IMR-90 (cell line): Measurements from ENCODE around the gene RNASE1. TPM values are rescaled to one million over a fixed set of nuclear protein-coding genes. Genes with fewer than 3 reads are reported as not detected.
"Not testable (repeated sequence)": the region's sequence is repeated elsewhere in the genome, so short reads cannot be mapped to it uniquely, and the experiment has no call there.

Source experiments
- ATAC-seq: fragments of 200-7000 bp; cut with Tn5 transposase; 2 replicates; pipeline ENCODE4 v1.9.1; 2020; ENCODE audit warnings: low read depth, mild to moderate bottlenecking, moderate library complexity
- BruUV-seq: library from RNA; stranded (reverse); fragments of 400-500 nt; replicated peaks from 2 replicates; lab custom pipeline; 2021; lab: Mats Ljungman, UMichigan
- CTCF ChIA-PET: fragments of 300-600 bp; formaldehyde crosslinking; extraction: SDS; loops from one replicate; lab custom pipeline; 2021; ENCODE audit warnings: antibody characterized with exemption; lab: Yijun Ruan, JAX
- POLR2A ChIA-PET: fragments of 300-600 bp; sonication (Branson Sonifier 250); formaldehyde crosslinking; loops from one replicate; lab custom pipeline; 2022; ENCODE audit warnings: antibody characterized with exemption; ENCODE audit not compliant: unreplicated experiment; lab: Charles Lee
- DNase-seq: peaks from one replicate; pipeline ENCODE4 v3.0.0; 2013
- H2AFZ ChIP-seq: replicated peaks from 2 replicates; pipeline ENCODE3; 2013; ENCODE audit warnings: low read length, mild to moderate bottlenecking; ENCODE audit not compliant: poor library complexity
- H2AK5ac ChIP-seq: 2 replicates; pipeline ENCODE4 v1.6.1; 2013; ENCODE audit warnings: low read depth, low read length, inconsistent platforms
- H2AK9ac ChIP-seq: replicated peaks from 2 replicates; pipeline ENCODE3; 2013; ENCODE audit warnings: mild to moderate bottlenecking, low read depth, low read length, moderate library complexity; ENCODE audit not compliant: poor library complexity
- H2BK120ac ChIP-seq: 2 replicates; pipeline ENCODE4 v1.6.1; 2013; ENCODE audit warnings: low read depth, low read length, inconsistent platforms
- H2BK15ac ChIP-seq: 3 replicates; pipeline ENCODE4 v1.6.1; 2013; ENCODE audit warnings: low read depth, low read length, inconsistent platforms
- H2BK20ac ChIP-seq: 2 replicates; pipeline ENCODE4 v1.6.1; 2013; ENCODE audit warnings: low read depth, mild to moderate bottlenecking, inconsistent platforms, low read length, moderate library complexity
- H2BK5ac ChIP-seq: 2 replicates; pipeline ENCODE4 v1.6.1; 2013; ENCODE audit warnings: mild to moderate bottlenecking, low read depth, low read length, inconsistent platforms; ENCODE audit not compliant: poor library complexity, severe bottlenecking
- H3K14ac ChIP-seq: replicated peaks from 2 replicates; pipeline ENCODE4 v1.6.1; 2013; ENCODE audit warnings: low read depth, low read length, inconsistent platforms
- H3K18ac ChIP-seq: 2 replicates; pipeline ENCODE4 v1.6.1; 2013; ENCODE audit warnings: low read depth, low read length, control low read depth
- H3K23ac ChIP-seq: 2 replicates; pipeline ENCODE4 v1.6.1; 2013; ENCODE audit warnings: low read depth, low read length, inconsistent platforms
- H3K27ac ChIP-seq: 2 replicates; pipeline ENCODE4 v1.5.1; 2013; ENCODE audit warnings: mild to moderate bottlenecking, control low read depth, low read length; ENCODE audit not compliant: insufficient read depth
- H3K27me3 ChIP-seq: 2 replicates; pipeline ENCODE4 v1.6.1; 2013; ENCODE audit warnings: low read length; ENCODE audit not compliant: control insufficient read depth, insufficient read depth
- H3K36me3 ChIP-seq: 2 replicates; pipeline ENCODE4 v1.6.1; 2013; ENCODE audit warnings: low read length, mixed read lengths; ENCODE audit not compliant: control insufficient read depth, insufficient read depth
- H3K4ac ChIP-seq: 2 replicates; pipeline ENCODE4 v1.6.1; 2013; ENCODE audit warnings: low read depth, low read length, inconsistent platforms
- H3K4me1 ChIP-seq: 2 replicates; pipeline ENCODE4 v1.6.1; 2013; ENCODE audit warnings: low read length, mixed read lengths; ENCODE audit not compliant: control insufficient read depth, insufficient read depth
- H3K4me2 ChIP-seq: 2 replicates; pipeline ENCODE4 v1.6.1; 2013; ENCODE audit warnings: low read depth, mild to moderate bottlenecking, control low read depth, low read length, moderate library complexity
- H3K4me3 ChIP-seq: 2 replicates; pipeline ENCODE4 v1.5.1; 2013; ENCODE audit warnings: low read depth, mild to moderate bottlenecking, control low read depth, low read length, moderate library complexity; ENCODE audit not compliant: insufficient read depth
- H3K56ac ChIP-seq: 2 replicates; pipeline ENCODE4 v1.6.1; 2013; ENCODE audit warnings: low read length, inconsistent platforms; ENCODE audit not compliant: insufficient read depth; ENCODE audit errors: extremely low read depth
- H3K79me1 ChIP-seq, 2 experiments: 2 replicates each; pipeline ENCODE4 v1.6.1; 2013; ENCODE audit warnings: low read length in 2 of 2, inconsistent platforms in 1 of 2, low read depth in 1 of 2
- H3K9ac ChIP-seq: 2 replicates; pipeline ENCODE4 v1.6.1; 2013; ENCODE audit warnings: low read depth, low read length, control low read depth
- H3K9me1 ChIP-seq: 2 replicates; pipeline ENCODE4 v1.6.1; 2013; ENCODE audit warnings: low read length, inconsistent platforms; ENCODE audit not compliant: insufficient read depth
- H3K9me3 ChIP-seq: 2 replicates; pipeline ENCODE4 v1.6.1; 2013; ENCODE audit warnings: low read length; ENCODE audit not compliant: control insufficient read depth, insufficient read depth
- H4K20me1 ChIP-seq: 2 replicates; pipeline ENCODE4 v1.6.1; 2013; ENCODE audit warnings: low read length, inconsistent platforms; ENCODE audit not compliant: insufficient read depth
- H4K5ac ChIP-seq: 2 replicates; pipeline ENCODE4 v1.6.1; 2013; ENCODE audit warnings: mild to moderate bottlenecking, low read depth, low read length, control low read depth
- H4K8ac ChIP-seq, 2 experiments: 2 replicates each; pipeline ENCODE4 v1.6.1; 2013; ENCODE audit warnings: low read depth in 2 of 2, low read length in 2 of 2, control low read depth in 1 of 2, inconsistent platforms in 1 of 2
- H4K91ac ChIP-seq: 2 replicates; pipeline ENCODE4 v1.6.1; 2013; ENCODE audit warnings: low read depth, low read length, inconsistent platforms; ENCODE audit not compliant: insufficient read depth
- WGBS, 2 experiments: methylation state at CpG; one replicate each; pipeline versions ENCODE4 v1.1.5 to v1.1.7; 2013; ENCODE audit warnings: missing lambda C conversion rate in 2 of 2; ENCODE audit not compliant: insufficient read length in 1 of 2; ENCODE audit errors: extremely low coverage in 2 of 2; 5-methylcytosine and 5-hydroxymethylcytosine counted together
- dilution Hi-C: fragments of 300-500 bp; cut with HindIII; formaldehyde crosslinking; loops from one replicate; pipeline ENCODE4 v1.14.3; 2018; ENCODE audit warnings: low sequenced_read_pairs; ENCODE audit not compliant: unreplicated experiment
- in situ Hi-C: fragments of 300-500 bp; cut with MboI; formaldehyde crosslinking; loops from 3 replicates; pipeline ENCODE4 v1.14.3; 2019; ENCODE audit warnings: low sequenced_read_pairs, inconsistent platforms, mixed read lengths
- intact Hi-C: fragments of 100-400 bp; cut with micrococcal nuclease; formaldehyde crosslinking; loops from 2 replicates; pipeline ENCODE4 v1.10.0; 2022
- polyA plus RNA-seq, 3 experiments: library from polyadenylated mRNA; depleted of rRNA; stranded (reverse); fragments of >200 nt; gene quantifications; 2 replicates each; pipeline ENCODE4 v1.2.3, GENCODE V29; 2012; ENCODE audit warnings: low replicate concordance in 1 of 3
- total RNA-seq: library from RNA; depleted of rRNA; stranded (reverse); fragments of >200 nt; gene quantifications from 2 replicates; pipeline ENCODE4 v1.2.3, GENCODE V29; 2012

The RNASE1 gene
- total and polyA plus RNA-seq, 2 of the 4 experiments (the other 2 are of a cell fraction) = not detected

DNA sequence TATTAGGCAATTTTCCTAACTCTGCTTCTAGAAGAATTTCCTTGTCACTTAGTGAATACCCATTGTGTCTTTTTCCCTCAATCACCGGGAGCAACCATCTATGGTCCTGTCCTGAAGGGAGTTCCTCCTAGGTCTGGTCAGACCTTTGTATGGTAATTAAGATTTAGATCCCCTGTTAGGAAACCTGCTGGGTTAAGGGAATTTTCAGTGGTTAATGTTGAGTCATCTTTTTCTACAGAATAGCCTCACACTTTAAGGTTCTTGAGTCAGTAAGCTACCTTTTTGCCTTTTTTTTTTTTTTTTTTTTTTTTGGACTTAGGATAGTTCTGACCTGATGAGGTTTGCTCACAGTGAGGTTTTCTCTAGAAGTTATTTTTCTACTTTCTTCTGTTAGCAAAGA, 24.0 kb upstream of the RNASE1 start:
- H2BK15ac ChIP-seq, H4K5ac ChIP-seq, H2BK120ac ChIP-seq, H4K8ac ChIP-seq, H2BK20ac ChIP-seq, H3K79me1 ChIP-seq, H3K36me3 ChIP-seq, H3K27me3 ChIP-seq, intact Hi-C loops, H4K91ac ChIP-seq, H3K4me3 ChIP-seq, H2AK5ac ChIP-seq, H3K18ac ChIP-seq, H3K4me1 ChIP-seq, H2AK9ac ChIP-seq, DNase-seq, H3K4ac ChIP-seq, H3K9me1 ChIP-seq, H3K27ac ChIP-seq, BruUV-seq, H3K9me3 ChIP-seq, H3K4me2 ChIP-seq, H3K56ac ChIP-seq, in situ Hi-C loops, POLR2A ChIA-PET, H3K23ac ChIP-seq, H2AFZ ChIP-seq, H3K9ac ChIP-seq, H2BK5ac ChIP-seq, dilution Hi-C loops, H3K14ac ChIP-seq, H4K20me1 ChIP-seq, CTCF ChIA-PET, ATAC-seq: not testable (repeated sequence)
- no CpG with 5 or more reads among the region's 1 CpG for WGBS, 2 experiments
